Measurements from ENCODE around the gene CHD1. TPM values are rescaled to one million over a fixed set of nuclear protein-coding genes. Genes with fewer than 3 reads are reported as not detected.

CHD1 gene
- total RNA-seq, 2 experiments from 2014 or later = 45.4 to 47.5 TPM

DNA sequence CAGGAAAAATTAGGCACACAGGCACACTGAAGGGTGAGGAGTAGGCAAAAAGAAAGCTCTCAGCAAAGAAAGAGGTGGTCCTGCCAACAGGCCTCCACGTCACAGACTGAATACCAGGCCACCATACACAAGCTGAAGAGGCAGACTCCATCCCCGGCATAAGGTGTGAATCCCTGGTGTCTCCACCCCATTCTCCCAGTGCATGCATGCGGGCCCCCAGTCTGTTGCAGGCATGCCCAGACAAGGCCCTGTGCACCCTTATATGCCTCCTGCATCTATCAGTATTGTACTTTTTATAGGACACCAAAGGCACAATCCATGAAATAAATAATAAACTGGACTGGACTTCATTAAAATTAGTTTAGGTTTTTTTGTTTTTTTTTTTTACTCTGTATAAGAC lies 82.3 kb downstream of the CHD1 start:
- no peaks in the 10 kb centered on the region for H3K27me3 Mint-ChIP-seq
- H3K27ac Mint-ChIP-seq = no peak overlapping the region
- POLR2A ChIA-PET = no interaction called here
- H3K36me3 Mint-ChIP-seq (ENCODE audit: low read depth) = no peaks in the 10 kb centered on the region
- no peak for DNase-seq
- H3K9me3 Mint-ChIP-seq = peaks cover 5% of the 10 kb centered on the region
- H3K4me3 Mint-ChIP-seq = no peak overlapping the region
- CTCF ChIA-PET = no interaction called here
- H3K4me1 Mint-ChIP-seq = no peaks in the 10 kb centered on the region

DNA sequence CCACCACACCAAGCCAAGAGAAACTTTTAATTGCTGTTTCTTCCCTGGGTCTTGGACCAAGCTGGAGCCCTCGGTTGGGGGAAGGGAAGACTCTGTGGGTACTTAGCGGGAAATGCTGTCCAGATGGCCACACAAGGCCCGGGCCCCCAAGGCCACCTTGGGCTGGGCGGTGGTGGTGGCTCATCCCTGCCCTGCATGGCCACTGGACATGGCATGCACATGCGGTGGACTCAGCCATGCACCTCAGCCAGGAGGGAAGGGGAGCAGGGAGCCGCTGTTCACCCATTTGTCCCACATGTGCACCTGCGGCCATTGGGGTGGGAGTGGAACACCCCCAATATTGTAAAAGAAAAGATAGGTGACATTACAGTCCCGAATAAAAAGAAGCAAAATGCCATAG lies 82.9 kb downstream of the CHD1 start:
- no peaks in the 10 kb centered on the region for H3K36me3 Mint-ChIP-seq (ENCODE audit: low read depth)
- ChIA-PET CTCF (no interaction called here), POLR2A (no interaction called here)
- H3K9me3 Mint-ChIP-seq = peaks cover 5% of the 10 kb centered on the region
- H3K4me1 Mint-ChIP-seq = no peaks in the 10 kb centered on the region
- no peaks in the 10 kb centered on the region for H3K27me3 Mint-ChIP-seq
- H3K4me3 Mint-ChIP-seq = no peak overlapping the region
- H3K27ac Mint-ChIP-seq = no peak overlapping the region
- DNase-seq = no peak

DNA sequence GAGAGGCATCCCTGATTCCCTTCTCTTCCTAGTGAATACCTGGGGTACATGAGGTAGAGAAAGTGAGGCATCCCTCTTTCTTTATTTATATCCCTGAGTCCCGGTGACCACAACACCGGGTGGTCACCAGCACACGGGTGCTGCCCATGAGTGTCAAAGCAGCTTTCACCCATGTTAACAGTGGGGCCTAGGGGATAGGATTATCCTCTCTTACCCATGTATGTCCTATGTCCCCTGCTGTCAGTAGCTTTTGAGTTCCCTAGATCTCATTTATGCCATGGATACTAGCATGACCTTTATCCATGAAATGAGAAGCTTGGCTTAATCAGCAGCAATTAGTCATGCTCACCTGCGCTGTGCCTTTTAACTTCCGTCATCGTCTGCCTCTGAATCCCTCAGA lies 83.9 kb downstream of the CHD1 start:
- CTCF ChIA-PET = no interaction called here
- peaks cover under 1% of the 10 kb centered on the region for H3K4me1 Mint-ChIP-seq
- no peak overlapping the region for H3K4me3 Mint-ChIP-seq

DNA sequence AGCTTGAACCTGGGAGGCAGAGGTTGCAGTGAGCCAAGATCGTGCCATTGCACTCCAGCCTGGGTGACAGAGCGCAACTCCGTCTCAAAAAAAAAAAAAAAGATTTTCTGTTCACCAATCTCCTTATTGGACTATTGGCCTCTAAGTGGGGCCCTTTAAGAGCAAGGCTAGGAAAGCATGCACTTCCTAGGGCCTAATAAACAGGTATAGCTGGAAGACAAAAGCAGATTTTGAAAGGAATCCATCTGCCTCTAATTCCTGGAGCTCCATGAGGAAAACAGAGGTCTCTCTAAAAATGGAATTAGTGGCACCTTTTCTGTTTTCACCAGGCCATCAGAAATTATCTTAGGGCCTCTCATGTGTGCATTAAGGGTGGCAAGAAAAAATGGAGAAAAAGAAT lies 85.3 kb downstream of the CHD1 start:
- CTCF ChIA-PET = no interaction called here
- H3K36me3 Mint-ChIP-seq (ENCODE audit: low read depth) = no peaks in the 10 kb centered on the region
- no peaks in the 10 kb centered on the region for H3K27me3 Mint-ChIP-seq
- no peak for DNase-seq
- POLR2A ChIA-PET = interaction anchor here (1.8 kb wide), 1 partner anchor 9 kb away, joined by 4 read pairs; no protein-coding TSS in a partner anchor
- peaks cover 5% of the 10 kb centered on the region for H3K4me1 Mint-ChIP-seq
- no peak overlapping the region for H3K27ac Mint-ChIP-seq
- no peak overlapping the region for H3K4me3 Mint-ChIP-seq
- peaks cover 5% of the 10 kb centered on the region for H3K9me3 Mint-ChIP-seq

More for the DNA sequence above, 83.9 kb downstream of the CHD1 start:
- no peaks in the 10 kb centered on the region for H3K27me3 Mint-ChIP-seq
- peaks cover 5% of the 10 kb centered on the region for H3K9me3 Mint-ChIP-seq
- H3K36me3 Mint-ChIP-seq (ENCODE audit: low read depth) = no peaks in the 10 kb centered on the region
- DNase-seq = no peak
- H3K27ac Mint-ChIP-seq = no peak overlapping the region
- POLR2A ChIA-PET = no interaction called here

DNA sequence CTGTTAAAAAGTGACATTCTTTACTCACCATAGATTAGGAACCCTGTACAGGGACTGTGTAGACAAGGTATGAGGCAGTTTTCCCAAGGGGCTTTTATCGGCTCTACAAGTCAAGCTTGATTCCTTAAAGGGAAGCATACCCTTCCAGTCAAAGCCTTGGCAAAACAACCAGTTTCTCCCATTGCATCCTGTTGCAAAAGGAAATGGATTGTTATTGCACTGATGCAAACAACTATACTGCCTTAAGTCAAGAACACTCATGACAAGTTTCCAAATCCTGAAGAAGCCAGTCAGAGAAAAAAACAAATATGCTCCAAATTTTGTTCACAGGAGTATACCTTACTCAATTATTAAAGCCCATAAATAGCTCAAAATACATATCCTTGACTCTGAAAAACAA lies 87.9 kb downstream of the CHD1 start:
- Mint-ChIP-seq H3K4me3 (no peak overlapping the region), H3K4me1 (peaks cover 5% of the 10 kb centered on the region), H3K27me3 (no peaks in the 10 kb centered on the region), H3K36me3 (ENCODE audit: low read depth) (no peaks in the 10 kb centered on the region), H3K27ac (no peak overlapping the region), H3K9me3 (peaks cover 5% of the 10 kb centered on the region)
- no peak for DNase-seq
- CTCF ChIA-PET = interaction anchor here (1.3 to 1.8 kb wide), 4 partner anchors 9 to 219 kb away, joined by 3 to 5 read pairs (median 4); no protein-coding TSS in a partner anchor
- POLR2A ChIA-PET = no interaction called here

DNA sequence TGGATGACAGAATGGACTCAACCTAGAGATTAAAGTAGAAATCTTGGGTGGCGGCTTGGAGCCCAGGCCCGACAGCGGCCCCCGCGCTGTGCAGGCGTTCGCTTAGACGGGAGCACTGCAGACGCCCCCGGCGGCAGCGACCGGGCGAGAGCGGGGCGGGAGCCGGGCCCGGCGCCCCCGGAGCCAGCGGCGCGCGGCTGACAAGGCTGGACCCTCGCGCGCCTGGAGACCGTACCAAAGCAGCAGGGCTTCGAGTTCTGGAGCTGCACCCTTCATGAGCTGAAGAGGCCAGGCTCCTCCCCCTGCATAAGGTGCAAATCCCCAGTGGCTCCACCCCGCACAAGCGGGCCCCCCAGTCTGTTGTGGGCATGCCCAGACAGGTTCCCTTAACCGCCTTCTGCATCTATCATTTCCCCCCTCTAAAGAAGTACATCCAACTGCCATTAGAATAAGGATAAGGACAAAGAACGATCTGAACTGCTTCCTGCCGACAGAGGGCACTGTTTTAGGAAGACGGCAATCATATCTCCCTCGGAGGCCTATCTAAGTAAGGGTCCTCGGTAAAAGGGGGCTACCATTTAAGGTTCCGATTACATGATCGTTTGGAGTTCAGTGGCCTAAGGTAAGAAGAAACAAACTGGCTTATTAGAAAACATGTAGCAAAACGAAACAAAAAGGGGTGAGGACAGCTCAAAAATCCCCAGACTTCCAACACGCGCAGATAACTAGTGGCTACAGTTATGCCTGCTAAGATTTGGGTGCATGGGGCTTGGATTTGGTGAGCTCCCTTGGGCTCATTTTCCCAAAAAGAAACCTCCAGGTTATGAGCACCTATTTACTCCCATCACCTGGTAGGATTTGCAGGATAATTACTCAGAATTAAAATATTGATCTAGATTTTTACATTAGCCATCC lies 89.1 kb downstream of the CHD1 start:
- peaks cover 2% of the 10 kb centered on the region for H3K9me3 Mint-ChIP-seq
- CTCF ChIA-PET = interaction anchor here (0.5 to 1.8 kb wide), 9 partner anchors 8 to 220 kb away, joined by 3 to 5 read pairs (median 3); no protein-coding TSS in a partner anchor
- DNase-seq = no peak
- H3K27me3 Mint-ChIP-seq = no peaks in the 10 kb centered on the region
- H3K27ac Mint-ChIP-seq = no peak overlapping the region
- POLR2A ChIA-PET = no interaction called here
- H3K4me3 Mint-ChIP-seq = peak overlapping the region; percentile 41
- no peaks in the 10 kb centered on the region for H3K36me3 Mint-ChIP-seq (ENCODE audit: low read depth)
- H3K4me1 Mint-ChIP-seq = peaks cover 5% of the 10 kb centered on the region

DNA sequence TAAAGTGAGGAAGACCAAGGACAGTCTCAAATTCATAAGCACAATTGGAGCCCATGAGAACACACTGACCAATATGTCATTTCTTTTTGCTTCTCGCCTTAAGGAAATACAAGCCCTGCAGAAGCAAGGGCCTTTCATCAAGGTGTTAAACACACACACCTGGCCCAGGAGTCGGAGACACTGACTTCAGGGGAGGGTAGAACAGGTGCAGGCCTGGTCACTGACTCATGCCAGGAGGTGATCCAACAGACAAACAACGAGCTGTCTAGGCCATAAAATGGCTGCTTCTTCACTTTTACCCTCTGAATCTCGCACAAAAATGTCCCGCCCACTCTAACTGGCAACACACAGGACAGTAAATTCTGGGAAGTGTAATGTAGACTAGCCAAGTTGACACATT lies 92.6 kb downstream of the CHD1 start:
- peaks cover 5% of the 10 kb centered on the region for H3K4me1 Mint-ChIP-seq
- ChIA-PET POLR2A (no interaction called here), CTCF (no interaction called here)
- no peak overlapping the region for H3K27ac Mint-ChIP-seq
- no peaks in the 10 kb centered on the region for H3K27me3 Mint-ChIP-seq
- no peak for DNase-seq
- H3K9me3 Mint-ChIP-seq = no peaks in the 10 kb centered on the region
- no peak overlapping the region for H3K4me3 Mint-ChIP-seq
- H3K36me3 Mint-ChIP-seq (ENCODE audit: low read depth) = no peaks in the 10 kb centered on the region

DNA sequence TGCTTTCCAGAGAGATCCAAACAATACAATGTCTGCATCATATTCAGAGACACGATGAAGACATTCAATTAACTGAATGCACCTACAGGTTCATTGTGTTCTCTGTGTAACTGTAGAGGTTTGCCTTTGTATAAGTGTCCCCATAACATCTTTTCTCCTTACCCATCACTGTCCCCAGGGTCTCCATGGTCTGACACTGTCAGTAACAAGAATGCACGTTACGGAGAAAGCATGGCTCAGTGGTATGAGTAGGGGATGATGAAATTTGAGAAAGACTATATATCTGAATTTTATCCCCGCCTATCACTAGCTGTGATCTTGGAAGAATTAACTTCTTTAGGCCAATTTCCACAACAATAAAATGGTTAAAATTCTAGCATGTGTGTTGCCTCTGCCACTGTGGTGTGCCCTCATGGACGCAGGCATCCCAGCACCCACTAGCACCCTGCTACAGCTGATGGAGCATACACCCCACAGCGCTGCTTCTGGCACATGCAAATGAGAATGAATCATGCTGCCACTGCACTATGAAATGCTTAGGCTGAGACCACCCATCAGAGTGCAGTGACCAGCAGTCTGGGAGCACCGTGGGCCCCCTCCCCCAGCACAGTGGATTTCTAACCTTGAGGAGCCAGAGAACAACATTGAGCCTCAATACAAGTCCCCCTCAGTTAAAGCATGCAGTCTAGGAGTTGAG lies 101.1 kb downstream of the CHD1 start:
- no peak for DNase-seq
- H3K4me1 Mint-ChIP-seq = no peaks in the 10 kb centered on the region
- no peaks in the 10 kb centered on the region for H3K27me3 Mint-ChIP-seq
- H3K9me3 Mint-ChIP-seq = no peaks in the 10 kb centered on the region
- ChIA-PET POLR2A (no interaction called here), CTCF (no interaction called here)
- H3K4me3 Mint-ChIP-seq = no peak overlapping the region
- no peak overlapping the region for H3K27ac Mint-ChIP-seq
- H3K36me3 Mint-ChIP-seq (ENCODE audit: low read depth) = no peaks in the 10 kb centered on the region

DNA sequence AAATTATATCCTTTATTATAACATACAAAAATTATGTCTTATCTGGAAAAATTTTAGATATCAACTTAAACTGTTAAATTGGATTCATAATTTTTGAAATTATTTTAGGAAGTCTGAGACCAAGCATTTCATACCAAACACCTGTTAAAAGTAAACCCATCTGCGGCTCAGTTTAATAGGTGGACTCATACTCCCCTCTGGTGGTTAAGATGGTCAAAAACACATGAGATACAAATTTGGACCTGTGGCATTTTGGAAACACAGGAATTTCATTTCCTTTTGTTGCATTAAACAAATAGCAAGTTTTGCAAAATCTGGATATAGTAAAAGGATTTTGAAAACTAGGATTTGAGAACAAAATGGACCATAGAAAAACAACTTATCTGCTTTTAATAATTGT lies 101.6 kb downstream of the CHD1 start:
- CTCF ChIA-PET = no interaction called here
- no peaks in the 10 kb centered on the region for H3K36me3 Mint-ChIP-seq (ENCODE audit: low read depth)

DNA sequence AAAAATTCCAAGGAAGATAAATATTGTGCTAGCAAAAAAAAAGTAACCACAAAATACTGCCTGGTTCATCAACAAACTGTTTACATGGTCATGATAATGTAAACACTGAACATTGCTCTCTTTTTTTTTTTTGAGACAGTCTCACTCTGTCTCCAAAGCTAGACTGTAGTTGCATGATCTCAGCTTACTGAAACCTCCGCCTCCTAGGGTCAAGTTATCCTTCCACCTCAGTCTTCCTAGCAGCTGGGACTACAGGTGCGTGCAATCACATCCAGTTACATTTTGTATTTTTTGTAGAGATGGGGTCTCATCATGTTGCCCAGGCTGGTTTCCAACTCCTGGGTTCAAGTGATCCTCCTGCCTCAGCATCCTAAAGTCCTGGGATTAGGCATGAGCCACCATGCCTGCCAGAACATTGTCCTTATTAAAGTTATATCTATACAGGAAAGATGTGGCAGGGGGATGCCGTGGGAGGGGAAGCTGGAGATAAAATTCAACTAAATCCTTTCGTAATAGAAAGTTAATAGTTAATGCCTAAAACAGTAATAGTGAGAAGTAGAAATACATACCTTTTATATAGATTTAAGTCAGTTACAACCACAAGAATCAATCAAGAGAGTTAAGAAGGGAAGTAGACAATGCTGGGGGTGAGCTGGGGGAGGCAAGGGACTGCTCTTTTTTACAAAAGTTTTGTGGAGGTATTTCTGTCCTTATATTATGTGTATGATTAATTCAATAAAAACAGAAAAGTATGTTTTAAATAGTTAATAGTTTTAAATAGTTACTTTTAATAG lies 103.0 kb downstream of the CHD1 start:
- no peak for DNase-seq
- Mint-ChIP-seq H3K9me3 (peaks cover 6% of the 10 kb centered on the region), H3K27ac (no peak overlapping the region), H3K27me3 (no peaks in the 10 kb centered on the region), H3K36me3 (ENCODE audit: low read depth) (no peaks in the 10 kb centered on the region), H3K4me1 (no peaks in the 10 kb centered on the region), H3K4me3 (no peak overlapping the region)
- ChIA-PET POLR2A (no interaction called here), CTCF (no interaction called here)

More for the DNA sequence above, 101.6 kb downstream of the CHD1 start:
- no peak for DNase-seq
- no peak overlapping the region for H3K27ac Mint-ChIP-seq
- H3K27me3 Mint-ChIP-seq = no peaks in the 10 kb centered on the region
- H3K9me3 Mint-ChIP-seq = no peaks in the 10 kb centered on the region
- H3K4me1 Mint-ChIP-seq = no peaks in the 10 kb centered on the region
- no peak overlapping the region for H3K4me3 Mint-ChIP-seq
- POLR2A ChIA-PET = no interaction called here

DNA sequence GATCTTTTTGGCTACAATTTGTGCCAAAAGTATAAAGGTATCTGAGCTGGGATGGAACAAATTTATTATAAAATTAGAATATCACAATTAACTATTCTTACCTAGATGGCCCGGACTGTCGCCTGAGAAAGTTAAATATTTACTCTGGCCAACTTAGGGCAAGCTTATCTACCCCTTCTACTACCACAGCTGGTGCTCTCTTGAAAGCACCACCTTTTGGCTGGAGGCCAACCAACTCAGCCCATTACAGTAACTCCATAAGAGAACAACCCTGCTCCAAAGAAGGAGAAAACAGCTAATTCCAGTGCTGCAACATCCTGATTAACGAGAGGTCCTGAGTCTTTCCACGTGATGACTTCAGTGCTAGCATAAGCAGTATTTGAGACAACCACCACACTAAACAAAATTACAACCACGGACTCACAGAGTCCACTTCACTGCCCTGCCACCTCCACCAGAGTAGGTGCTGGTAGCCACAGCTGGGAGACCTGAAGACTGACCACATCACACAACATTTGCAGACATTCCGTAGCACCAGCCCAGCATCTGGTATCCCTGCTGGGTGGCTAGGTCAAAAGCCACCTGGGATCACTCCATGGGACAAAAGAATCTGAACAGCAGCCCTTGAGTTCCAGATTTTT lies 112.1 kb downstream of the CHD1 start:
- Mint-ChIP-seq H3K27ac (no peak overlapping the region), H3K4me3 (no peak overlapping the region), H3K36me3 (ENCODE audit: low read depth) (no peaks in the 10 kb centered on the region), H3K27me3 (no peaks in the 10 kb centered on the region), H3K9me3 (peaks cover 6% of the 10 kb centered on the region), H3K4me1 (peaks cover 2% of the 10 kb centered on the region)
- ChIA-PET CTCF (interaction anchor here (1.3 kb wide), 1 partner anchor 21 kb away, joined by 3 read pairs; no protein-coding TSS in a partner anchor), POLR2A (no interaction called here)
- DNase-seq = no peak

DNA sequence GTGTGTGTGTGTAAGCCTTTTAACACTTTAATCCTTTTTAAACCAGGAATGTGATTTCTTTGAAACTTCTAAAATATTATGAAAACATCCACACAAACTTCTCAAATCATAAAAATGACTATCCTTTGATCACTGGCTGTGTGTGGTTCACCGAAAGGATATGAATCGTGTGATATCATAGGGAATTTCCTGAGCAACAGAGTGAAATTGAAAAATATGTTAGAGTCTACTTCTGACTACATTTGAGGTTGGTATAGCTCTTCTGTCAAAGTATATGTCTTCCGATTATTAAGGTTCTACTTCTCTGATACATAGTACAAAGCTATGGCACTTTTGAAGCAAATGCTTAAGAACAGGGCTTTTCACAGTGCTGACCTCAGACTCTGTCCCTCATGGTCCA lies 115.1 kb downstream of the CHD1 start:
- CTCF ChIA-PET = no interaction called here

DNA sequence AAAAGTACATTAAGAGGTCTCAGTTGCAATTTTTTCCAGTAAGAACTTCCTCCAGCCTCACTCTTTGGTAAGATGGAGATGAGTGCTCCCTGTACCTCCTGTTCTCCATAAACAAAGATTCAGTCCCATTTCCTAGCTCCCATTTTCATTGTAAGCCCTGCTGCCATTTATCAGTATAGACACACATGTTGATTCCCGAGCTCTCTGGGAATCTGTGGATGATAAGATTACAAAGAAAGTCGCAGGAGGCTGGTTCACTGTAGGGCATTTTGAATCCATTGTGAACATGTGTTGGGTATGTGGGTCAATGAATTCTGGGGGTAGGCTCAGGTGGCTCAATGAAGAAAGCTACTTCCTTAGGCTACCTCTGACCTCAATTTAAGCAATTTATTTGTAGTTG lies 118.6 kb downstream of the CHD1 start:
- no peak for DNase-seq
- Mint-ChIP-seq H3K27ac (no peak overlapping the region), H3K27me3 (peaks cover 2% of the 10 kb centered on the region), H3K36me3 (ENCODE audit: low read depth) (peaks cover 3% of the 10 kb centered on the region), H3K4me3 (no peak overlapping the region), H3K4me1 (peaks cover 2% of the 10 kb centered on the region), H3K9me3 (peaks cover 14% of the 10 kb centered on the region)
- CTCF ChIA-PET = no interaction called here
- POLR2A ChIA-PET = no interaction called here

More for the DNA sequence above, 115.1 kb downstream of the CHD1 start:
- H3K27ac Mint-ChIP-seq = no peak overlapping the region
- H3K4me3 Mint-ChIP-seq = no peak overlapping the region
- H3K4me1 Mint-ChIP-seq = peaks cover 2% of the 10 kb centered on the region
- no peaks in the 10 kb centered on the region for H3K27me3 Mint-ChIP-seq
- DNase-seq = no peak
- H3K36me3 Mint-ChIP-seq (ENCODE audit: low read depth) = no peaks in the 10 kb centered on the region
- no peaks in the 10 kb centered on the region for H3K9me3 Mint-ChIP-seq
- POLR2A ChIA-PET = no interaction called here

Measured in activated CD4-positive, alpha-beta memory T cell treated with anti-CD3 and anti-CD28 coated beads, Interleukin-2, amount 10 ng/mL, durations not matched to agents 7 days and 5 days (primary cell).